Measurements from ENCODE around the gene EXOC6. TPM values are rescaled to one million over a fixed set of nuclear protein-coding genes. Genes with fewer than 3 reads are reported as not detected.

Gene EXOC6
- total and polyA plus RNA-seq, 10 donors = 7.0 to 40.0 (median 25.4) TPM

- H3K4me3 ChIP-seq = peak overlapping the region in 1 of 8 donors; percentile 13
- WGBS, 5 donors = 72 to 94% (median 87%) methylated on average over 2 of the region's 2 CpGs
- intact Hi-C loops (cut with DNase I; ENCODE audit: low total_unique reads) = no loop called here
- TF ChIP-seq CTCF (IDR thresholded peaks at IDR 0.05 in 8 of 11, conservative IDR thresholded peaks at IDR 0.05 in 3 of 11) (no peak), POLR2AphosphoS5 (IDR thresholded peaks at IDR 0.05) (no peak), POLR2A (IDR thresholded peaks at IDR 0.05) (no peak)
- no peaks in the 10 kb centered on the region for H3K36me3 ChIP-seq
- H3K27me3 ChIP-seq (replicated peaks in 1 of 7) = no peaks in the 10 kb centered on the region
- peak overlapping the region in 7 of 8 donors; percentile 92 to 99 (median 95) for H3K27ac ChIP-seq
- H3K9me3 ChIP-seq = no peaks in the 10 kb centered on the region
- DNase-seq = no peak
- H3K4me1 ChIP-seq = peaks cover 15 to 76% (median 47%) of the 10 kb centered on the region in 6 donors
Measured at GRCh38 chr10:92846854-92847201, 1.5 kb upstream of the EXOC6 start.

GRCh38 chr10:92847202-92847864, 987 bp upstream of the EXOC6 start:
- DNase-seq = no peak
- H3K4me3 ChIP-seq = peak overlapping the region in 1 of 8 donors; percentile 11
- peaks cover 15 to 76% (median 47%) of the 10 kb centered on the region in 6 donors for H3K4me1 ChIP-seq
- 45 to 73% (median 57%) methylated on average over 4 of the region's 4 CpGs for WGBS, 5 donors
- no peaks in the 10 kb centered on the region for H3K9me3 ChIP-seq
- intact Hi-C loops (cut with DNase I; ENCODE audit: low total_unique reads) = no loop called here
- peak overlapping the region in 7 of 8 donors; percentile 92 to 99 (median 95) for H3K27ac ChIP-seq
- H3K27me3 ChIP-seq (replicated peaks in 1 of 7) = no peaks in the 10 kb centered on the region
- H3K36me3 ChIP-seq = no peaks in the 10 kb centered on the region
- TF ChIP-seq POLR2A (IDR thresholded peaks at IDR 0.05) (no peak), CTCF (IDR thresholded peaks at IDR 0.05 in 8 of 11, conservative IDR thresholded peaks at IDR 0.05 in 3 of 11) (no peak), POLR2AphosphoS5 (IDR thresholded peaks at IDR 0.05) (no peak)

- Histone ChIP-seq H3K4me1 (peaks cover 14 to 71% (median 42%) of the 10 kb centered on the region in 6 donors), H3K9me3 (no peaks in the 10 kb centered on the region), H3K4me3 (peak overlapping the region; percentile 42 to 100 (median 97)), H3K36me3 (no peaks in the 10 kb centered on the region), H3K27ac (peak overlapping the region; percentile 92 to 99 (median 94)), H3K27me3 (replicated peaks in 1 of 7) (no peaks in the 10 kb centered on the region)
- no peak for TF ChIP-seq POLR2A (IDR thresholded peaks at IDR 0.05)
- no peak for TF ChIP-seq POLR2AphosphoS5 (IDR thresholded peaks at IDR 0.05)
- no peak for TF ChIP-seq CTCF (IDR thresholded peaks at IDR 0.05 in 8 of 11, conservative IDR thresholded peaks at IDR 0.05 in 3 of 11)
- DNase-seq = no peak
- intact Hi-C loops (cut with DNase I; ENCODE audit: low total_unique reads) = no loop called here
- WGBS, 5 donors = 1 to 7% (median 3%) methylated on average over 6 to 32 of the region's 32 CpGs
Measured at GRCh38 chr10:92848037-92848440, 281 bp upstream of the EXOC6 start.

- TF ChIP-seq POLR2A (IDR thresholded peaks at IDR 0.05) (no peak), POLR2AphosphoS5 (IDR thresholded peaks at IDR 0.05) (no peak), CTCF (IDR thresholded peaks at IDR 0.05 in 8 of 11, conservative IDR thresholded peaks at IDR 0.05 in 3 of 11) (no peak)
- DNase-seq = no peak
- H3K27me3 ChIP-seq (replicated peaks in 1 of 7) = no peaks in the 10 kb centered on the region
- peak overlapping the region; percentile 92 to 99 (median 94) for H3K27ac ChIP-seq
- H3K4me3 ChIP-seq = peak overlapping the region; percentile 91 to 100 (median 97)
- no peaks in the 10 kb centered on the region for H3K36me3 ChIP-seq
- intact Hi-C loops (cut with DNase I; ENCODE audit: low total_unique reads) = no loop called here
- 0 to 2% (median 1%) methylated on average over 7 of the region's 7 CpGs for WGBS, 5 donors
- peaks cover 11 to 60% (median 36%) of the 10 kb centered on the region in 6 donors for H3K4me1 ChIP-seq
- H3K9me3 ChIP-seq = no peaks in the 10 kb centered on the region
Measured at GRCh38 chr10:92849234-92849525, 860 bp downstream of the EXOC6 start.
